GM12878 (cell line): ENCODE measurements around the gene TFCP2L1. TPM values are rescaled to one million over a fixed set of nuclear protein-coding genes. Genes with fewer than 3 reads are reported as not detected.

Experiments used
- ATAC-seq: fragments of 200-7000 bp; cut with Tn5 transposase; 3 replicates; pipeline ENCODE4 v1.9.1; 2020; ENCODE audit warnings: mild to moderate bottlenecking, moderate library complexity
- BruUV-seq: library from RNA; stranded (reverse); fragments of 400-500 nt; replicated peaks from 2 replicates; lab custom pipeline; 2021; lab: Mats Ljungman, UMichigan
- CTCF ChIA-PET: fragments of 300-600 bp; sonication (Branson Sonifier 250); formaldehyde crosslinking; extraction: SDS; loops from one replicate; lab custom pipeline; 2021; ENCODE audit warnings: inconsistent platforms; lab: Yijun Ruan, JAX
- POLR2A ChIA-PET: fragments of 350-600 bp; formaldehyde crosslinking; extraction: SDS; loops from one replicate; lab custom pipeline; 2021; ENCODE audit warnings: inconsistent platforms; lab: Charles Lee
- RAD21 ChIA-PET: fragments of 300-600 bp; sonication (Branson Sonifier 250); formaldehyde crosslinking; loops from one replicate; lab custom pipeline; 2023; ENCODE audit warnings: antibody characterized with exemption; ENCODE audit not compliant: unreplicated experiment; lab: Charles Lee
- SMC1A ChIA-PET: fragments of 300-600 bp; sonication (Branson Sonifier 250); formaldehyde crosslinking; loops from one replicate; lab custom pipeline; 2023; ENCODE audit not compliant: unreplicated experiment, uncharacterized antibody; lab: Charles Lee
- DNase-seq: peaks from one replicate; pipeline ENCODE4 v3.0.0-alpha.2; 2011; ENCODE audit warnings: low read depth, low spot score
- FAIRE-seq: peaks from 3 replicates; lab custom pipeline; 2011; peaks lifted over from hg19 to GRCh38; lab: Jason Lieb, UNC
- H2AFZ ChIP-seq: 2 replicates; pipeline ENCODE4 v1.6.0; 2011; ENCODE audit warnings: low read depth, low read length, control low read depth; ENCODE audit not compliant: control insufficient read depth
- H3K27ac ChIP-seq: 2 replicates; pipeline ENCODE4 v1.5.1; 2011; ENCODE audit warnings: control low read depth; ENCODE audit not compliant: control insufficient read depth, insufficient read depth
- H3K27me3 ChIP-seq, 2 experiments: replicated peaks in 1 of 2; 2 replicates each; pipeline versions ENCODE4 v1.6.0 to v1.6.1; 2011; ENCODE audit warnings: low read length in 1 of 2; ENCODE audit not compliant: control insufficient read depth in 2 of 2, insufficient read depth in 2 of 2
- H3K36me3 ChIP-seq, 2 experiments: 2 replicates each; pipeline ENCODE4 v1.5.1; 2011; ENCODE audit warnings: low read length in 1 of 2; ENCODE audit not compliant: control insufficient read depth in 2 of 2, insufficient read depth in 2 of 2
- H3K4me1 ChIP-seq: 2 replicates; pipeline ENCODE4 v1.6.1; 2011; ENCODE audit warnings: mild to moderate bottlenecking, low read length, moderate library complexity, mixed read lengths; ENCODE audit not compliant: control insufficient read depth, insufficient read depth
- H3K4me2 ChIP-seq: 2 replicates; pipeline ENCODE4 v1.6.0; 2011; ENCODE audit warnings: control low read depth; ENCODE audit not compliant: control insufficient read depth, insufficient read depth
- H3K4me3 ChIP-seq: fragments of 200-600 bp; sonication (generic); 2 replicates; pipeline ENCODE4 v1.5.1; 2016
- H3K79me2 ChIP-seq: 2 replicates; pipeline ENCODE4 v1.6.0; 2011; ENCODE audit warnings: low read length; ENCODE audit not compliant: control insufficient read depth, insufficient read depth
- H3K9ac ChIP-seq: 2 replicates; pipeline ENCODE4 v1.8.0; 2011; ENCODE audit warnings: low read length, control low read depth, mixed read lengths; ENCODE audit not compliant: control insufficient read depth, insufficient read depth
- H3K9me3 ChIP-seq: replicated peaks from 3 replicates; pipeline ENCODE4 v1.5.1; 2011; ENCODE audit warnings: mild to moderate bottlenecking, low read length; ENCODE audit not compliant: control insufficient read depth, insufficient read depth
- H4K20me1 ChIP-seq: 2 replicates; pipeline ENCODE4 v1.6.0; 2011; ENCODE audit not compliant: control insufficient read depth, insufficient read depth
- BMI1 ChIP-seq: fragments of 450-650 bp; IDR thresholded peaks from 2 replicates; pipeline ENCODE4 v1.6.1; 2016; ENCODE audit warnings: mild to moderate bottlenecking, moderate library complexity, borderline replicate concordance
- NR2F1 ChIP-seq: fragments of 450-650 bp; conservative IDR thresholded peaks from 2 replicates; pipeline ENCODE4 v1.6.1; 2017; ENCODE audit warnings: mild to moderate bottlenecking
- RBBP5 ChIP-seq: fragments of 200-600 bp; sonication (generic); conservative IDR thresholded peaks from 2 replicates; pipeline ENCODE4 v1.6.1; 2016
- RUNX3 ChIP-seq: IDR thresholded peaks from 2 replicates; pipeline ENCODE4 v1.6.1; 2012; ENCODE audit warnings: low read length, inconsistent platforms
- YBX1 ChIP-seq: fragments of 450-650 bp; IDR thresholded peaks from 2 replicates; pipeline ENCODE4 v1.6.1; 2016; ENCODE audit warnings: antibody characterized with exemption
- ZSCAN29 ChIP-seq: fragments of 450-650 bp; IDR thresholded peaks from 2 replicates; pipeline ENCODE4 v1.6.1; 2017; ENCODE audit warnings: mild to moderate bottlenecking, moderate library complexity
- WGBS: methylation state at CpG from one replicate; pipeline ENCODE4 v1.1.6; 2016; ENCODE audit warnings: low lambda C conversion rate; ENCODE audit not compliant: insufficient replicate concordance, insufficient coverage; ENCODE audit errors: missing lambda C conversion rate; 5-methylcytosine and 5-hydroxymethylcytosine counted together
- in situ Hi-C: fragments of 300-500 bp; cut with MboI; formaldehyde crosslinking; loops from 9 replicates; pipeline ENCODE4 v1.14.3; 2018; ENCODE audit warnings: mixed read lengths
- intact Hi-C: fragments of 100-400 bp; cut with micrococcal nuclease; formaldehyde crosslinking; loops from one replicate; pipeline ENCODE4 v1.14.2; 2022; ENCODE audit not compliant: unreplicated experiment
- polyA plus RNA-seq, 11 experiments: library from polyadenylated mRNA; depleted of rRNA in 4 of 11; unstranded in 6 of 11; stranded (reverse) in 5 of 11; fragments of >200 nt; fragmentation: Nextera tagmentation in 4 of 11; fragmentation: Illumina TruSeq in 1 of 11; extraction: Ambion mirVana in 4 of 11; extraction: Trizol in 1 of 11; gene quantifications; 1 replicate in 1 of 11; 2 replicates in 10 of 11; pipeline versions ENCODE4 v1.2.1 to v1.2.3, GENCODE V29; 2011 to 2016; ENCODE audit warnings: inconsistent platforms in 2 of 11, missing spikeins in 2 of 11, low read depth in 1 of 11
- total RNA-seq, 4 experiments: library from RNA; depleted of rRNA in 3 of 4; stranded (reverse); fragments of >200 nt in 3 of 4; fragmentation: Illumina TruSeq in 1 of 4; extraction: Trizol in 1 of 4; gene quantifications; 2 replicates each; pipeline versions ENCODE4 v1.2.1 to v1.2.3, GENCODE V29; 2013 to 2021
- TF ChIP-seq, protein P1 (sequence below): IDR thresholded peaks from 2 replicates; pipeline ENCODE4 v1.6.1; 2011; ENCODE audit warnings: mild to moderate bottlenecking, low read depth, low read length, moderate library complexity; ENCODE audit not compliant: insufficient replicate concordance
- TF ChIP-seq, protein P2 (sequence below): fragments of 450-650 bp; conservative IDR thresholded peaks from 2 replicates; pipeline ENCODE4 v1.6.1; 2017; ENCODE audit warnings: mild to moderate bottlenecking, moderate library complexity
- TF ChIP-seq, protein P3 (sequence below): fragments of 450-650 bp; IDR thresholded peaks from 2 replicates; pipeline ENCODE4 v1.6.1; 2017; ENCODE audit warnings: mild to moderate bottlenecking, moderate library complexity
- TF ChIP-seq, protein P4 (sequence below): fragments of 150-350 bp; IDR thresholded peaks from 2 replicates; pipeline ENCODE4 v1.6.1; 2014; ENCODE audit warnings: mild to moderate bottlenecking, low read depth, low read length

The TFCP2L1 gene
- total and polyA plus RNA-seq, 10 of the 15 experiments (the other 5 are each of a cell fraction or from before 2014, with no cell fraction given): 0.02 to 0.21 (median 0.09) TPM; not detected in 1

DNA sequence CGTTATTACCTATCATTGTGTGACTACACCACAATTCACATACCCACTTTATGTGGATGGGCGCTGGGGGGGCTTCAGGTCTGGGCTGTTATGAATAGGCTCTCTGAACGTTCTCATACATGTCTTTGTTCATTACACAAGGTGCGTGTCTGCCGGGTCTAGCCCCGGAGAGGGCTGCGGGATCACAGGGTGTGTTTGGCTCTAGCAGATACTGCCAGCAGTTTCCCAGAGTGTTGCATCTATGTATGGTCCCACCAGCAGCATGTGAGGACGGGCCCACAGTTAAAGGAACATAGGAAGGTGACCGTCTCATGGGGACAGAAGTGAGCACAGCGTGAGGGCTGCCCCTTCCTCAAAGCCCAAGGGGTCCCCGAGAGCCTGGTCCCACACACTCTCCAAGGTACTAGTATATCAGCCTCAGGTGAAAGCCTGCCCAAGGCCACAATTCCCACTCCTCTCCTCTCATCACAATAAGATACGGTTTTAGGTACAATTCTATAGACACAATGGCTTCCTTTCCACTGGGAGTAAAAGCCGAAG is 48.8 kb downstream of the TFCP2L1 start:
- FAIRE-seq: no peak
- H3K27me3 ChIP-seq: no peaks in the 10 kb centered on the region; a peak in 2 of 4 replicates
- H3K79me2 ChIP-seq: no peaks in the 10 kb centered on the region
- no peaks in the 10 kb centered on the region for H3K4me1 ChIP-seq
- ChIA-PET SMC1A (no interaction called here), CTCF (no interaction called here), RAD21 (no interaction called here), POLR2A (no interaction called here)
- no peak overlapping the region for H3K4me2 ChIP-seq
- H3K9ac ChIP-seq: no peak overlapping the region
- H3K36me3 ChIP-seq: no peaks in the 10 kb centered on the region
- 39% methylated on average over 13 of the region's 13 CpGs for WGBS
- in situ Hi-C loops (no loop called here), intact Hi-C loops (no loop called here)
- TF ChIP-seq BMI1 (no peak), YBX1 (no peak), RUNX3 (no peak), NR2F1 (no peak), ZSCAN29 (no peak), RBBP5 (no peak)
- TF ChIP-seq, protein P1, sequence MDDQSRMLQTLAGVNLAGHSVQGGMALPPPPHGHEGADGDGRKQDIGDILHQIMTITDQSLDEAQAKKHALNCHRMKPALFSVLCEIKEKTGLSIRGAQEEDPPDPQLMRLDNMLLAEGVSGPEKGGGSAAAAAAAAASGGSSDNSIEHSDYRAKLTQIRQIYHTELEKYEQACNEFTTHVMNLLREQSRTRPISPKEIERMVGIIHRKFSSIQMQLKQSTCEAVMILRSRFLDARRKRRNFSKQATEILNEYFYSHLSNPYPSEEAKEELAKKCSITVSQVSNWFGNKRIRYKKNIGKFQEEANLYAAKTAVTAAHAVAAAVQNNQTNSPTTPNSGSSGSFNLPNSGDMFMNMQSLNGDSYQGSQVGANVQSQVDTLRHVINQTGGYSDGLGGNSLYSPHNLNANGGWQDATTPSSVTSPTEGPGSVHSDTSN: no peak
- TF ChIP-seq, protein P2, sequence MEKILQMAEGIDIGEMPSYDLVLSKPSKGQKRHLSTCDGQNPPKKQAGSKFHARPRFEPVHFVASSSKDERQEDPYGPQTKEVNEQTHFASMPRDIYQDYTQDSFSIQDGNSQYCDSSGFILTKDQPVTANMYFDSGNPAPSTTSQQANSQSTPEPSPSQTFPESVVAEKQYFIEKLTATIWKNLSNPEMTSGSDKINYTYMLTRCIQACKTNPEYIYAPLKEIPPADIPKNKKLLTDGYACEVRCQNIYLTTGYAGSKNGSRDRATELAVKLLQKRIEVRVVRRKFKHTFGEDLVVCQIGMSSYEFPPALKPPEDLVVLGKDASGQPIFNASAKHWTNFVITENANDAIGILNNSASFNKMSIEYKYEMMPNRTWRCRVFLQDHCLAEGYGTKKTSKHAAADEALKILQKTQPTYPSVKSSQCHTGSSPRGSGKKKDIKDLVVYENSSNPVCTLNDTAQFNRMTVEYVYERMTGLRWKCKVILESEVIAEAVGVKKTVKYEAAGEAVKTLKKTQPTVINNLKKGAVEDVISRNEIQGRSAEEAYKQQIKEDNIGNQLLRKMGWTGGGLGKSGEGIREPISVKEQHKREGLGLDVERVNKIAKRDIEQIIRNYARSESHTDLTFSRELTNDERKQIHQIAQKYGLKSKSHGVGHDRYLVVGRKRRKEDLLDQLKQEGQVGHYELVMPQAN: no peak
- TF ChIP-seq, protein P3, sequence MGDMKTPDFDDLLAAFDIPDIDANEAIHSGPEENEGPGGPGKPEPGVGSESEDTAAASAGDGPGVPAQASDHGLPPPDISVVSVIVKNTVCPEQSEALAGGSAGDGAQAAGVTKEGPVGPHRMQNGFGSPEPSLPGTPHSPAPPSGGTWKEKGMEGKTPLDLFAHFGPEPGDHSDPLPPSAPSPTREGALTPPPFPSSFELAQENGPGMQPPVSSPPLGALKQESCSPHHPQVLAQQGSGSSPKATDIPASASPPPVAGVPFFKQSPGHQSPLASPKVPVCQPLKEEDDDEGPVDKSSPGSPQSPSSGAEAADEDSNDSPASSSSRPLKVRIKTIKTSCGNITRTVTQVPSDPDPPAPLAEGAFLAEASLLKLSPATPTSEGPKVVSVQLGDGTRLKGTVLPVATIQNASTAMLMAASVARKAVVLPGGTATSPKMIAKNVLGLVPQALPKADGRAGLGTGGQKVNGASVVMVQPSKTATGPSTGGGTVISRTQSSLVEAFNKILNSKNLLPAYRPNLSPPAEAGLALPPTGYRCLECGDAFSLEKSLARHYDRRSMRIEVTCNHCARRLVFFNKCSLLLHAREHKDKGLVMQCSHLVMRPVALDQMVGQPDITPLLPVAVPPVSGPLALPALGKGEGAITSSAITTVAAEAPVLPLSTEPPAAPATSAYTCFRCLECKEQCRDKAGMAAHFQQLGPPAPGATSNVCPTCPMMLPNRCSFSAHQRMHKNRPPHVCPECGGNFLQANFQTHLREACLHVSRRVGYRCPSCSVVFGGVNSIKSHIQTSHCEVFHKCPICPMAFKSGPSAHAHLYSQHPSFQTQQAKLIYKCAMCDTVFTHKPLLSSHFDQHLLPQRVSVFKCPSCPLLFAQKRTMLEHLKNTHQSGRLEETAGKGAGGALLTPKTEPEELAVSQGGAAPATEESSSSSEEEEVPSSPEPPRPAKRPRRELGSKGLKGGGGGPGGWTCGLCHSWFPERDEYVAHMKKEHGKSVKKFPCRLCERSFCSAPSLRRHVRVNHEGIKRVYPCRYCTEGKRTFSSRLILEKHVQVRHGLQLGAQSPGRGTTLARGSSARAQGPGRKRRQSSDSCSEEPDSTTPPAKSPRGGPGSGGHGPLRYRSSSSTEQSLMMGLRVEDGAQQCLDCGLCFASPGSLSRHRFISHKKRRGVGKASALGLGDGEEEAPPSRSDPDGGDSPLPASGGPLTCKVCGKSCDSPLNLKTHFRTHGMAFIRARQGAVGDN: no peak
- TF ChIP-seq, protein P4, sequence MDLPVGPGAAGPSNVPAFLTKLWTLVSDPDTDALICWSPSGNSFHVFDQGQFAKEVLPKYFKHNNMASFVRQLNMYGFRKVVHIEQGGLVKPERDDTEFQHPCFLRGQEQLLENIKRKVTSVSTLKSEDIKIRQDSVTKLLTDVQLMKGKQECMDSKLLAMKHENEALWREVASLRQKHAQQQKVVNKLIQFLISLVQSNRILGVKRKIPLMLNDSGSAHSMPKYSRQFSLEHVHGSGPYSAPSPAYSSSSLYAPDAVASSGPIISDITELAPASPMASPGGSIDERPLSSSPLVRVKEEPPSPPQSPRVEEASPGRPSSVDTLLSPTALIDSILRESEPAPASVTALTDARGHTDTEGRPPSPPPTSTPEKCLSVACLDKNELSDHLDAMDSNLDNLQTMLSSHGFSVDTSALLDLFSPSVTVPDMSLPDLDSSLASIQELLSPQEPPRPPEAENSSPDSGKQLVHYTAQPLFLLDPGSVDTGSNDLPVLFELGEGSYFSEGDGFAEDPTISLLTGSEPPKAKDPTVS: no peak
- no TSS peak for BruUV-seq
- H3K27ac ChIP-seq: no peak overlapping the region
- no peak overlapping the region for H3K4me3 ChIP-seq
- ATAC-seq: no peak
- no peaks in the 10 kb centered on the region for H4K20me1 ChIP-seq
- H2AFZ ChIP-seq: no peak overlapping the region
- DNase-seq: no peak
- H3K9me3 ChIP-seq: no peaks in the 10 kb centered on the region
